Body of pancreas (tissue), 4 donors: ENCODE results near the gene KRT25. TPM values are rescaled to one million over a fixed set of nuclear protein-coding genes. Genes with fewer than 3 reads are reported as not detected.

Source experiments
- ATAC-seq: fragments of 150-250 bp; one replicate; pipeline ENCODE4 v1.9.1; 2016
- DNase-seq, 4 donors: peaks; one replicate each; pipeline ENCODE4 v3.0.0-alpha.2; 2019
- H3K27ac ChIP-seq, 4 donors: fragments of 200-600 bp; sonication (generic); 1 replicate in 3 of 4; 2 replicates in 1 of 4; pipeline versions ENCODE4 v1.5.1 to v1.6.1; 2016 to 2019; ENCODE audit warnings: mild to moderate bottlenecking in 1 of 4, mixed read lengths in 1 of 4, moderate library complexity in 1 of 4
- H3K27me3 ChIP-seq, 2 donors: fragments of 200-600 bp; sonication (generic); one replicate each; pipeline ENCODE4 v1.6.0; 2016; ENCODE audit warnings: mild to moderate bottlenecking in 1 of 2
- H3K36me3 ChIP-seq, 2 donors: fragments of 200-600 bp; sonication (generic); replicated peaks in 1 of 2; 2 replicates each; pipeline ENCODE4 v1.5.1; 2016; ENCODE audit warnings: low read depth in 2 of 2; ENCODE audit not compliant: insufficient read depth in 1 of 2
- H3K4me1 ChIP-seq: fragments of 200-600 bp; sonication (generic); one replicate; pipeline ENCODE4 v1.6.0; 2016
- H3K4me3 ChIP-seq, 2 donors: fragments of 200-600 bp; sonication (generic); 1 replicate in 1 of 2; 2 replicates in 1 of 2; pipeline ENCODE4 v1.5.1; 2016 to 2019
- H3K9me3 ChIP-seq, 3 donors: fragments of 200-600 bp; sonication (generic); 1 replicate in 2 of 3; 2 replicates in 1 of 3; pipeline ENCODE4 v1.5.1; 2016
- CTCF ChIP-seq, 7 experiments: fragments of 450-650 bp in 4 of 7; fragments of 200-600 bp in 3 of 7; sonication (generic) in 3 of 7; IDR thresholded peaks; one replicate each; pipeline ENCODE4 v1.5.1; 2016 to 2019; ENCODE audit warnings: antibody characterized with exemption in 7 of 7
- POLR2A ChIP-seq, 3 donors: fragments of 450-650 bp; IDR thresholded peaks; one replicate each; pipeline ENCODE4 v1.6.1; 2016; ENCODE audit warnings: antibody characterized with exemption in 3 of 3, mild to moderate bottlenecking in 2 of 3
- WGBS, 2 donors: methylation state at CpG; one replicate each; pipeline ENCODE4 v1.1.5; 2017; 5-methylcytosine and 5-hydroxymethylcytosine counted together
- intact Hi-C: fragments of 100-400 bp; cut with DNase I; formaldehyde crosslinking; loops from one replicate; pipeline ENCODE4 v1.15.1; 2023
- total RNA-seq, 2 donors: library from RNA; depleted of rRNA; stranded (reverse); fragments of >200 nt; gene quantifications; one replicate each; pipeline ENCODE4 v1.1.0, GENCODE V29; 2016

KRT25 gene
- total RNA-seq, 2 donors from 2014 or later = not detected

GRCh38 chr17:40705584-40705983 is 49.5 kb downstream of the KRT25 start:
- Histone ChIP-seq H3K27ac (no peak overlapping the region), H3K9me3 (no peaks in the 10 kb centered on the region), H3K36me3 (no peaks in the 10 kb centered on the region), H3K4me1 (no peaks in the 10 kb centered on the region), H3K4me3 (no peak overlapping the region), H3K27me3 (no peaks in the 10 kb centered on the region)
- DNase-seq (no peak), ATAC-seq (no peak)
- intact Hi-C loops = no loop called here
- 45 to 56% methylated on average over 4 of the region's 4 CpGs for WGBS, 2 donors
- TF ChIP-seq CTCF (IDR thresholded peaks at IDR 0.05) (no peak), POLR2A (IDR thresholded peaks at IDR 0.05) (no peak)

- Histone ChIP-seq H3K27me3 (no peaks in the 10 kb centered on the region), H3K36me3 (no peaks in the 10 kb centered on the region), H3K4me3 (no peak within 1 kb of the TSS), H3K27ac (no peak within 1 kb of the TSS), H3K9me3 (no peaks in the 10 kb centered on the region), H3K4me1 (no peaks in the 10 kb centered on the region)
- intact Hi-C loops = no loop called here
- 66 to 69% methylated on average over 4 to 7 of the region's 7 CpGs for WGBS, 2 donors
- no peak for TF ChIP-seq POLR2A (IDR thresholded peaks at IDR 0.05)
- no peak for TF ChIP-seq CTCF (IDR thresholded peaks at IDR 0.05)
- ATAC-seq = no peak
- DNase-seq = no peak
These were observed 51.5 kb downstream of the KRT25 start, which contains the start of gene KRT24 for GRCh38 chr17:40703652-40704051. Gene KRT24, minus strand, starts transcription at chr17:40703752. Its CDS starts 59 bp downstream, at chr17:40703693.

GRCh38 chr17:40702271-40702670 is 52.9 kb downstream of the KRT25 start:
- DNase-seq = no peak
- 77 to 86% methylated on average over 3 of the region's 3 CpGs for WGBS, 2 donors
- intact Hi-C loops = no loop called here

GRCh38 chr17:40699853-40700252 is 55.3 kb downstream of the KRT25 start:
- Histone ChIP-seq H3K27me3 (no peaks in the 10 kb centered on the region), H3K27ac (no peak overlapping the region), H3K4me1 (peaks cover 16% of the 10 kb centered on the region), H3K9me3 (no peaks in the 10 kb centered on the region), H3K4me3 (no peak overlapping the region), H3K36me3 (no peaks in the 10 kb centered on the region)
- 58 to 60% methylated on average over 5 of the region's 5 CpGs for WGBS, 2 donors
- DNase-seq = no peak
- intact Hi-C loops = no loop called here
- TF ChIP-seq CTCF (IDR thresholded peaks at IDR 0.05) (no peak), POLR2A (IDR thresholded peaks at IDR 0.05) (no peak)
- no peak for ATAC-seq

More at GRCh38 chr17:40702271-40702670, 52.9 kb downstream of the KRT25 start:
- ATAC-seq = no peak
- TF ChIP-seq POLR2A (IDR thresholded peaks at IDR 0.05) (no peak), CTCF (IDR thresholded peaks at IDR 0.05) (no peak)
- Histone ChIP-seq H3K27ac (no peak overlapping the region), H3K4me3 (no peak overlapping the region), H3K9me3 (no peaks in the 10 kb centered on the region), H3K27me3 (no peaks in the 10 kb centered on the region), H3K4me1 (peaks cover 6% of the 10 kb centered on the region), H3K36me3 (no peaks in the 10 kb centered on the region)

- Histone ChIP-seq H3K9me3 (no peaks in the 10 kb centered on the region), H3K4me3 (no peak overlapping the region), H3K4me1 (peaks cover 21% of the 10 kb centered on the region), H3K27me3 (no peaks in the 10 kb centered on the region), H3K36me3 (no peaks in the 10 kb centered on the region), H3K27ac (no peak overlapping the region)
- intact Hi-C loops = no loop called here
- no peak for TF ChIP-seq CTCF (IDR thresholded peaks at IDR 0.05)
- TF ChIP-seq POLR2A (IDR thresholded peaks at IDR 0.05) = no peak
- ATAC-seq (no peak), DNase-seq (no peak)
- WGBS, 2 donors = 50% methylated on average over 9 of the region's 9 CpGs
These were observed 55.8 kb downstream of the KRT25 start for GRCh38 chr17:40699371-40699770.
